H1 (cell line): ENCODE data around the gene ARSA. TPM values are rescaled to one million over a fixed set of nuclear protein-coding genes. Genes with fewer than 3 reads are reported as not detected.

Experiments used
- CHD7 ChIP-seq: fragments of 300-600 bp; sonication (generic); IDR thresholded peaks from 2 replicates; pipeline ENCODE4 v1.7.1; 2012; ENCODE audit warnings: low read length, moderate library complexity, mild to moderate bottlenecking, inconsistent platforms; ENCODE audit not compliant: insufficient replicate concordance
- CREB1 ChIP-seq: IDR thresholded peaks from 2 replicates; pipeline ENCODE4 v1.6.1; 2012; ENCODE audit warnings: inconsistent platforms
- HDAC2 ChIP-seq, 2 experiments: fragments of 300-600 bp in 1 of 2; sonication (generic) in 1 of 2; IDR thresholded peaks; 2 replicates each; pipeline ENCODE4 v1.6.1; 2011 to 2012; ENCODE audit warnings: low read depth in 2 of 2, low read length in 2 of 2, mild to moderate bottlenecking in 2 of 2, moderate library complexity in 2 of 2, borderline replicate concordance in 1 of 2, inconsistent platforms in 1 of 2
- MAFK ChIP-seq: IDR thresholded peaks from 2 replicates; pipeline ENCODE4 v1.6.1; 2012; ENCODE audit warnings: low read depth, mild to moderate bottlenecking, improper control_type of control experiment, low read length
- NANOG ChIP-seq: IDR thresholded peaks from 2 replicates; pipeline ENCODE4 v1.6.1; 2011; ENCODE audit warnings: low read length, low read depth, mild to moderate bottlenecking, inconsistent platforms; ENCODE audit not compliant: insufficient read depth, poor library complexity, severe bottlenecking
- RBBP5 ChIP-seq: IDR thresholded peaks from 2 replicates; pipeline ENCODE4 v1.7.1; 2012; ENCODE audit warnings: low read depth, mild to moderate bottlenecking, inconsistent platforms, low read length, moderate library complexity, borderline replicate concordance
- SP1 ChIP-seq: IDR thresholded peaks from 2 replicates; pipeline ENCODE4 v1.6.1; 2011; ENCODE audit warnings: low read depth, low read length
- SP2 ChIP-seq: IDR thresholded peaks from 2 replicates; pipeline ENCODE4 v1.6.1; 2012; ENCODE audit warnings: mild to moderate bottlenecking, low read length, inconsistent platforms
- TCF12 ChIP-seq: IDR thresholded peaks from 2 replicates; pipeline ENCODE4 v1.6.1; 2011; ENCODE audit warnings: low read depth, mild to moderate bottlenecking, low read length
- TEAD4 ChIP-seq: IDR thresholded peaks from 2 replicates; pipeline ENCODE4 v1.6.1; 2012; ENCODE audit warnings: low read depth, low read length, inconsistent platforms, mixed read lengths
- polyA plus RNA-seq, 7 experiments: library from polyadenylated mRNA; depleted of rRNA in 3 of 7; stranded (reverse) in 5 of 7; unstranded in 2 of 7; fragments of >200 nt in 5 of 7; fragments of 200-250 nt in 2 of 7; gene quantifications; 1 replicate in 5 of 7; 2 replicates in 1 of 7; 4 replicates in 1 of 7; pipeline versions ENCODE4 v1.2.1 to v1.2.3, GENCODE V29; 2011 to 2013; ENCODE audit warnings: missing spikeins in 2 of 7, mixed read lengths in 2 of 7
- total RNA-seq: library from RNA; stranded (reverse); fragmentation: NEBNext Ultra II Directional; extraction: Animal tissue kit (Norgen Biotek cat#: 25700); gene quantifications from 2 replicates; pipeline ENCODE4 v1.2.1, GENCODE V29; 2021

ARSA gene
- total and polyA plus RNA-seq, 2 of the 8 experiments (the other 6 are each of a cell fraction or from before 2014, with no cell fraction given) = 9.8 to 10.1 TPM

- TF ChIP-seq SP2 (no peak), RBBP5 (no peak), CHD7 (no peak), MAFK (no peak), CREB1 (no peak), NANOG (no peak), HDAC2 (IDR thresholded peaks at IDR 0.05; ENCODE audit: borderline replicate concordance in 1 of 2, low read depth in 2 of 2, low read length in 2 of 2) (no peak), TCF12 (no peak), SP1 (peak; percentile 60; the same call in 1 of the 2 replicates), TEAD4 (no peak)
Observed at GRCh38 chr22:50627642-50628542, at the start of gene ARSA (continued).
